A673 (cell line): ENCODE data around the gene LILRB3. TPM values are rescaled to one million over a fixed set of nuclear protein-coding genes. Genes with fewer than 3 reads are reported as not detected.
"Not testable (repeated sequence)": the region's sequence is repeated elsewhere in the genome, so short reads cannot be mapped to it uniquely, and the experiment has no call there.

Experiments used
- BruUV-seq: library from RNA; stranded (reverse); fragments of 400-500 nt; replicated peaks from 2 replicates; lab custom pipeline; 2021; lab: Mats Ljungman, UMichigan
- CTCF ChIA-PET: fragments of 300-600 bp; sonication (Branson Sonifier 250); formaldehyde crosslinking; loops from one replicate; lab custom pipeline; 2022; ENCODE audit warnings: antibody characterized with exemption; lab: Charles Lee
- POLR2A ChIA-PET: fragments of 300-600 bp; sonication (Branson Sonifier 250); formaldehyde crosslinking; loops from one replicate; lab custom pipeline; 2022; ENCODE audit warnings: antibody characterized with exemption; ENCODE audit not compliant: low non-redundant PET; lab: Charles Lee
- DNase-seq: peaks from one replicate; pipeline ENCODE4 v3.0.0-alpha.2; 2015; ENCODE audit warnings: low spot score
- H3K27ac ChIP-seq: fragments of 200-600 bp; sonication (generic); 2 replicates; pipeline ENCODE4 v1.5.1; 2016; ENCODE audit warnings: mixed run types, low read depth, mild to moderate bottlenecking, mixed read lengths, antibody characterized with exemption, low read length; ENCODE audit not compliant: poor library complexity, severe bottlenecking
- H3K27me3 ChIP-seq: fragments of 200-600 bp; sonication (generic); replicated peaks from 2 replicates; pipeline ENCODE4 v1.6.1; 2017; ENCODE audit warnings: mixed run types, low read depth, mild to moderate bottlenecking, mixed read lengths, antibody characterized with exemption, low read length; ENCODE audit not compliant: insufficient read depth, poor library complexity
- H3K36me3 ChIP-seq: fragments of 200-600 bp; sonication (generic); 2 replicates; pipeline ENCODE4 v1.6.1; 2016; ENCODE audit warnings: mixed run types, mild to moderate bottlenecking, mixed read lengths, antibody characterized with exemption, low read length; ENCODE audit not compliant: insufficient read depth, poor library complexity, severe bottlenecking
- H3K4me1 ChIP-seq: fragments of 200-600 bp; sonication (generic); 2 replicates; pipeline ENCODE4 v1.6.1; 2017; ENCODE audit warnings: mixed run types, mild to moderate bottlenecking, mixed read lengths, antibody characterized with exemption, low read length; ENCODE audit not compliant: insufficient read depth, poor library complexity, severe bottlenecking
- H3K4me3 ChIP-seq: fragments of 200-600 bp; sonication (generic); 2 replicates; pipeline ENCODE4 v1.5.1; 2016; ENCODE audit warnings: low read depth, mixed run types, mild to moderate bottlenecking, mixed read lengths, low read length; ENCODE audit not compliant: poor library complexity, severe bottlenecking
- H3K9me3 ChIP-seq: fragments of 200-600 bp; sonication (generic); 2 replicates; pipeline ENCODE4 v1.6.1; 2016; ENCODE audit warnings: mixed run types, low read depth, mild to moderate bottlenecking, mixed read lengths, antibody characterized with exemption, low read length; ENCODE audit not compliant: poor library complexity, severe bottlenecking
- EZH2 ChIP-seq: fragments of 200-600 bp; sonication (generic); IDR thresholded peaks from 2 replicates; pipeline ENCODE4 v1.6.1; 2017; ENCODE audit warnings: borderline replicate concordance, low read depth, mild to moderate bottlenecking, mixed read lengths, antibody characterized with exemption, low read length; ENCODE audit not compliant: poor library complexity, severe bottlenecking
- intact Hi-C: fragments of 100-400 bp; cut with micrococcal nuclease; formaldehyde crosslinking; loops from one replicate; pipeline ENCODE4 v1.10.0; 2022; ENCODE audit not compliant: unreplicated experiment
- total RNA-seq: library from RNA; stranded (reverse); gene quantifications from 2 replicates; pipeline ENCODE4 v1.2.3, GENCODE V29; 2021
- TF ChIP-seq, protein P1 (sequence below): fragments of 300-800, 200-600 bp; sonication (generic); conservative IDR thresholded peaks from 2 replicates; pipeline ENCODE4 v1.5.1; 2017; ENCODE audit warnings: low read depth, mild to moderate bottlenecking, antibody characterized with exemption, low read length, moderate library complexity, mixed read lengths

LILRB3 gene
- total RNA-seq, 1 experiment from 2014 or later = not detected

DNA sequence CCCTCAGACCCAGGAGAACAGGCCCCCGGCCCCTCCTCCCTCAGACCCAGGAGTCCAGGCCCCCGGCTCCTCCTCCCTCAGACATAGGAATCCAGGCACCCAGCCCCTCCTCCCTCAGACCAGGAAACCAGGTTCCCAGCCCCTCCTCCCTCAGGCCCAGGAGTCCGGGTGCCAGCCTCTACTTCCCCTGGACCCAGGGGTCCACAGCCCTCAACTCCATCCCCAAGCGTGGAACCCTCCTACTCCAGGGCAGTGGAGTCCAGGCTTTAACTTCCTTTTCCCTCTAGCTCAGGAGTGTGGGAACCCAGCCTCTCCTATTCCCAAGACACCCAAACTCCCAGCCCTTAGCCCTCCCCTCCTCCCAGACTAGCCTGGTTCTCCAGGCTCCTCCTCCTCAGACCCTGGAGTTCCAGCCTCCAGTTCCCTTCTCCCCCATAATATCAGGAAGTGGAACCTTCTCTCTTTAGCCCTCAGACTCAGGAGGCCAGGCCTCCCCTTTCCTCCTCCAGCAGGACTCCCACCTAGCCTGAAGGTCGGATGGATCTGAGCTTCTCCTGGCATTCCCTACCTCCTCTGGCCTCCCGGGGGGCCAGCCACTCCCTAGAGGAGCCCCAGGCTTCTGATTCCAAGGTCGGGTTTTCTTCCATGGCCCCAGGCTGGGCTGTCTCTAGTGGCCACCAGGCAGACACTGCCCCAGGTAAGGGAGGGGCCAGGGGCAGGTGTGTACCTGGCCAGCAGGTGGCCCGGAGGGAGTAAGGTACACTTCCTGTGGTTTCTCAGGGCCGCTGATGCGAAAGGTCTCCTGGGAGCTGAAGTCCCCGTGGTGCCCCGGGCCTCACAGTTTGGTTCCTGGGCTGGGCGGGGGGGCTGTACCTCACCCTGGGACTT lies 50.1 kb downstream of the LILRB3 start, which contains the start of gene TMC4:
Gene TMC4, minus strand, starts transcription at position 690 of the 888 bp plus-strand sequence. Its CDS starts 43 bp downstream, at position 647.
- Histone ChIP-seq H3K4me1 (peaks cover 8% of the 10 kb centered on the region), H3K9me3 (no peaks in the 10 kb centered on the region), H3K27me3 (no peaks in the 10 kb centered on the region), H3K27ac (no peak within 1 kb of the TSS), H3K4me3 (no peak within 1 kb of the TSS), H3K36me3 (no peaks in the 10 kb centered on the region)
- ChIA-PET CTCF (interaction anchor here (0.7 kb wide), 1 partner anchor 201 kb away, joined by 3 read pairs; no protein-coding TSS in a partner anchor), POLR2A (no interaction called here)
- no TSS peak for BruUV-seq
- peak; percentile 63 for DNase-seq
- intact Hi-C loops = no loop called here
- TF ChIP-seq, protein P1, sequence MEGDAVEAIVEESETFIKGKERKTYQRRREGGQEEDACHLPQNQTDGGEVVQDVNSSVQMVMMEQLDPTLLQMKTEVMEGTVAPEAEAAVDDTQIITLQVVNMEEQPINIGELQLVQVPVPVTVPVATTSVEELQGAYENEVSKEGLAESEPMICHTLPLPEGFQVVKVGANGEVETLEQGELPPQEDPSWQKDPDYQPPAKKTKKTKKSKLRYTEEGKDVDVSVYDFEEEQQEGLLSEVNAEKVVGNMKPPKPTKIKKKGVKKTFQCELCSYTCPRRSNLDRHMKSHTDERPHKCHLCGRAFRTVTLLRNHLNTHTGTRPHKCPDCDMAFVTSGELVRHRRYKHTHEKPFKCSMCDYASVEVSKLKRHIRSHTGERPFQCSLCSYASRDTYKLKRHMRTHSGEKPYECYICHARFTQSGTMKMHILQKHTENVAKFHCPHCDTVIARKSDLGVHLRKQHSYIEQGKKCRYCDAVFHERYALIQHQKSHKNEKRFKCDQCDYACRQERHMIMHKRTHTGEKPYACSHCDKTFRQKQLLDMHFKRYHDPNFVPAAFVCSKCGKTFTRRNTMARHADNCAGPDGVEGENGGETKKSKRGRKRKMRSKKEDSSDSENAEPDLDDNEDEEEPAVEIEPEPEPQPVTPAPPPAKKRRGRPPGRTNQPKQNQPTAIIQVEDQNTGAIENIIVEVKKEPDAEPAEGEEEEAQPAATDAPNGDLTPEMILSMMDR = no peak
- no peak for TF ChIP-seq EZH2

DNA sequence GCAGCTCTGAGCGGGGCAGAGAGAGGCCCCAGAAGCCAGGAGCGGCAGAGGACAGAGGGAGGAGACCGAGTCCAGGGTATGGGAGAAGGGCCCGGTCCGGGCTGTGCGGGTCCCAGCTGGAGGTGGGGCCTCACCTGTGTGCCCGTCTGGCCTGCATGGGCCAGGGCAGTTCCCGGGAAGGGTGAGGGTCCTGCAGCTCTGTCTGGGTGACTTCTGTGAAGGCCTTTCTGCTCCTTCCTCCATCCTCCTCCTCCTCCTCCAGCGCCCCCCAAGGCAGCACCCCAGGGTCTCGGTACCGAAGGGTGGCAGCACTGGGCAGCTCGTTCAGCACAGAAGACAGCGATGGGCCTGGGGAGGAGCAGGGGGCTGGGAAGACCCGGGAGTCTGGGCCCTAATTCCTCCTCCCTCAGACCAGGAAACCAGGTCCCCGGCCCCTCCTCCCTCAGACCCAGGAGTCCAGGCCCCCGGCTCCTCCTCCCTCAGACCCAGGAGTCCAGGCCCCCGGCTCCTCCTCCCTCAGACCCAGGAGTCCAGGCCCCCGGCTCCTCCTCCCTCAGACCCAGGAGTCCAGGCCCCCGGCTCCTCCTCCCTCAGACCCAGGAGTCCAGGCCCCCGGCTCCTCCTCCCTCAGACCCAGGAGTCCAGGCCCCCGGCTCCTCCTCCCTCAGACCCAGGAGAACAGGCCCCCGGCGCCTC lies 50.9 kb downstream of the LILRB3 start:
- H3K4me1 ChIP-seq, BruUV-seq, H3K27ac ChIP-seq, POLR2A ChIA-PET, H3K27me3 ChIP-seq, H3K36me3 ChIP-seq, DNase-seq, intact Hi-C loops, H3K4me3 ChIP-seq, H3K9me3 ChIP-seq: not testable (repeated sequence)
- CTCF ChIA-PET = interaction anchor here (0.6 kb wide), 1 partner anchor 363 kb away, joined by 12 read pairs; no protein-coding TSS in a partner anchor

DNA sequence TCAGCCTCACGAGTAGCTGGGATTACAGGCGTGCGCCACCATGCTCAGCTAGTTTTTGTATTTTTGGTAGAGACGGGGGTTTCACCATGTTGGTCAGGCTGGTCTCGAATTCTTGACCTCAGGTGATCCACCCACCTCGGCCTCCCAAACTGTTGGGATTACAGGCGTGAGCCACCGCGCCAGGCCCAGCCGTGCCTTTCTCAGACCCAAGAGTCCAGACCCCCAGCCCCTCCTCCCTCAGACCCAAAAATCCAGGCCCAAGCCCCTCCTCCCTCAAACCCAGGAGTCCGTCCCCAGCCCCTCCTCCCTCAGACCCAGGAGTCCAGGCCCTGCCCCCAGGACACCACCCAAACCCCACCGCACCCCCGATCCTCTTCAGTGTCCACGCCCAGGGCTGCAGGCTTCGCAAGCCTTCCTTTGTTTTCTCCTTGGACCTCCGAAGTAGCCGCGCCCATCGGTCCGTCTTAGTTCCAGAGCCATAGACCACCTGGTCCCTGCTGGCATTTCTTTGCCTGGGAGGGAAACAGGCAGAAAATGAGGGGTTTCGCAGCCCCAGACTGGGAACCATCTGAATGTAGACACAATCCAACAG lies 53.6 kb downstream of the LILRB3 start:
- ChIA-PET CTCF (no interaction called here), POLR2A (no interaction called here)
- TF ChIP-seq, protein P1 = no peak
- TF ChIP-seq EZH2 = no peak
- Histone ChIP-seq H3K4me3 (no peak overlapping the region), H3K27ac (no peak overlapping the region), H3K4me1 (peaks cover 11% of the 10 kb centered on the region), H3K9me3 (no peaks in the 10 kb centered on the region), H3K27me3 (no peaks in the 10 kb centered on the region), H3K36me3 (no peaks in the 10 kb centered on the region)
- no peak for DNase-seq
- intact Hi-C loops = loop anchor here (2.0 kb wide), 1 partner anchor 62 kb away; no protein-coding TSS in a partner anchor
- BruUV-seq = no TSS peak
